ENCODE results near the gene CADM3. TPM values are rescaled to one million over a fixed set of nuclear protein-coding genes. Genes with fewer than 3 reads are reported as not detected.

CADM3 gene
- total RNA-seq, 1 donor, result not detected

DNA sequence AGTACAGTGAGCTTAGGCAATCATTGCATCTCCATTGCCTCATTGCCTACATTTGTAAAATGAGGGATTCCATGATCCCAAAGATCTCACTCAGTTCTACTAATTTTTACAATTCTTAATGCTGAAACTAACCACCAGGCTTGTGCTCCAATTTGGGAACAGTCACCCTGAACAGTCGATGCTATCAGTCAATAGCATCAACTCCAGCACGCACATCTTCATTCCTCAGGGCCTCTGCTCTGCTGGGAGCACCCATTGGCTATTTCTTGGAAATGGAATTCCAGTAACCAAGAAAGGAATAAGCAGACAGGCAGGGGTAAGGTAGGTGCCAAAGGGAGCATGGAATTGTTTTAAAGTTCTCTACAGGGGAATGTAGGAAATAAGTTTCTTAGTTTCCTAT lies 19.0 kb downstream of the CADM3 start:
- TF ChIP-seq, protein P1, sequence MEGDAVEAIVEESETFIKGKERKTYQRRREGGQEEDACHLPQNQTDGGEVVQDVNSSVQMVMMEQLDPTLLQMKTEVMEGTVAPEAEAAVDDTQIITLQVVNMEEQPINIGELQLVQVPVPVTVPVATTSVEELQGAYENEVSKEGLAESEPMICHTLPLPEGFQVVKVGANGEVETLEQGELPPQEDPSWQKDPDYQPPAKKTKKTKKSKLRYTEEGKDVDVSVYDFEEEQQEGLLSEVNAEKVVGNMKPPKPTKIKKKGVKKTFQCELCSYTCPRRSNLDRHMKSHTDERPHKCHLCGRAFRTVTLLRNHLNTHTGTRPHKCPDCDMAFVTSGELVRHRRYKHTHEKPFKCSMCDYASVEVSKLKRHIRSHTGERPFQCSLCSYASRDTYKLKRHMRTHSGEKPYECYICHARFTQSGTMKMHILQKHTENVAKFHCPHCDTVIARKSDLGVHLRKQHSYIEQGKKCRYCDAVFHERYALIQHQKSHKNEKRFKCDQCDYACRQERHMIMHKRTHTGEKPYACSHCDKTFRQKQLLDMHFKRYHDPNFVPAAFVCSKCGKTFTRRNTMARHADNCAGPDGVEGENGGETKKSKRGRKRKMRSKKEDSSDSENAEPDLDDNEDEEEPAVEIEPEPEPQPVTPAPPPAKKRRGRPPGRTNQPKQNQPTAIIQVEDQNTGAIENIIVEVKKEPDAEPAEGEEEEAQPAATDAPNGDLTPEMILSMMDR (IDR thresholded peaks at IDR 0.05; ENCODE audit: insufficient read depth, low read depth, low read length), result no peak
- no peak for DNase-seq (ENCODE audit: low read depth)
- no peak overlapping the region for H3K4me3 ChIP-seq (ENCODE audit: low read depth, low read length)

DNA sequence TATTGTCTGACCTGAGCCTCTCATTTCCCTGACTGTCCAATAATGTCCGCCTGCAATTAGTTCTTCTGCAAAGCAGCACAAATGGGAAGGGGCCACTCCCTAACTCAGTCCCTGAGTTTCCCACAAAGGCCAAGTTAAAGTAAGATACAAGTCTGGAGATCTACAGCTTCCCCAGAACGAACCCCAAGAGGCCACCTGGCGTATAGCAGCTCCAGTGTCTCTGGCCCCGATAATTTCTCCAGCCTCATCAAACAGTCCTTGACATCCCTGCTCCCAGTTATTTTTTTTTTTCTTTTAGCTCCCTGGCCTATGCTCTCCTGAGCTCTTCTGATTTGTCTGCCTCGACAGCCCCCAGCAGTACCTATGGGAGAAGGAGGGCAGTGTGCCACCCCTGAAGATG lies 25.1 kb downstream of the CADM3 start:
- H3K4me3 ChIP-seq (ENCODE audit: low read depth, low read length), result no peak overlapping the region
- TF ChIP-seq, protein P1 (IDR thresholded peaks at IDR 0.05; ENCODE audit: insufficient read depth, low read depth, low read length), result peak; percentile 21
- DNase-seq (ENCODE audit: low read depth), result no peak

DNA sequence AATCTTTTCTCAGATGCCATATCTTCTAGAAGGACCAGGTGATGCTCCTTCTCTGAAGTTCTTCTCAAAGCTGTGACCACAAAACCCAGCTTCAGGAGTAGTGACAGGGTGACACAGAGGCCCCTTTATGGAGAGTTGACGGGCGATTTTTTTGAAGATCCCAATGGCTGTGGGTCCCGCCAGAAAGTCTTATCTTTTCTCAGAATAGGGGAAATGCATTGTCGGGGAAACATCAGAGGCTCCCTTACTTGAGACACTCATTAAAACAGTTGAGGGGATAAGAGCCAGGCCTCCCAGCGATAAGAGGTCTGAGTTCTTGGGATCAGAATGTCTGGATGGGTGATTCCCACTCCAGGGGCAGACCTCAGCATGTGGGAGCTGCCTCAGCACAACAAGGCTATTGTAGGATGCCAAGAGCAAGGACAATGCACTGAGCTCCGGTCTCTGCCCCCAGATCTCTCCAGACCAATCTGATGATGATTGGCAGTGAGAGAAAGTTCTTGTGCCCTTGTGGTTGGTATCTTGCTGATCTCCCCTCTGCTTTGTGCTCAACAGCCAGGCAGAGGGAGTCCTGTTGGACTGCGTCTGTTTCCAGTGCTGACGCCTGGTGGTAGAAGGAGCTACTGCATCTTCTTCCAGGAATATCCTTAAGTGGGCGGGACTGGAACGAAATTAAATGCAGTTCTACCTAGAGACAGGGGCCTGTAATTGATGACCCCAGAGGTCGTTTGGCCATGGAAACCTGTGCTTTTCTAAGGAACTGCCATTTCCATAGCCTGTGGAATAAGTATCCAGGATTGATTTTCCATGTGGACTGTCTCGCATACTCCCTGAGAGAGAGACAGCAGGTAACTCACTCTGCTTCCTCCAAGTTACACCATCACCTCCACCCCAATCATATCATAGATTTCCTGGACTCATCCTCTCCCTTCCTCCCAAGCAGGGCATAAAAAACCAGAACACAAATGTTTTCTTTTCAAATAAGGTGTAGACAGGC lies 26.4 kb downstream of the CADM3 start:
- TF ChIP-seq, protein P1 (IDR thresholded peaks at IDR 0.05; ENCODE audit: insufficient read depth, low read depth, low read length), result peak; percentile 98

DNA sequence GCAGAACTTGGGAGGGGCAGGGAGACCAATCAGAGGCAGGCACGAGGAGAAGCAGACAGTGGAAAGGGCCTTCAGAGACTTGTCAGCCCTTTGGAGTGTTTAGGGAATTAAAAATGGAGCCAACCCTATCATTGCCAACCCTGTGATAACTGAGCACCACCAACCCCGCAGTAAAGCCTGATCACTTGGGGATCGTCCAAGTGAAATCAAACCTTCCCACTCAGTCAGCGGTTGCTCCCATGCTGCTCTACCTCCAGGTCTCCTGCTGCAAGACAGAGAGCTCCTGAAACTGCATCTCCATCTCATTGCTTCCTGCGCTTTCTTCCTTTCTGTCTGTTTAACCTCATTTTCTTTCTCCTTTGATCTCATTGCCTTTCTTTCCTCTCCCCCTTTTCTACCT lies 28.5 kb downstream of the CADM3 start:
- TF ChIP-seq, protein P1 (IDR thresholded peaks at IDR 0.05; ENCODE audit: insufficient read depth, low read depth, low read length), result no peak
- DNase-seq (ENCODE audit: low read depth), result no peak

More for the DNA sequence above, 26.4 kb downstream of the CADM3 start:
- DNase-seq (ENCODE audit: low read depth), result peak; percentile 75
- H3K4me3 ChIP-seq (ENCODE audit: low read depth, low read length), result no peak overlapping the region

DNA sequence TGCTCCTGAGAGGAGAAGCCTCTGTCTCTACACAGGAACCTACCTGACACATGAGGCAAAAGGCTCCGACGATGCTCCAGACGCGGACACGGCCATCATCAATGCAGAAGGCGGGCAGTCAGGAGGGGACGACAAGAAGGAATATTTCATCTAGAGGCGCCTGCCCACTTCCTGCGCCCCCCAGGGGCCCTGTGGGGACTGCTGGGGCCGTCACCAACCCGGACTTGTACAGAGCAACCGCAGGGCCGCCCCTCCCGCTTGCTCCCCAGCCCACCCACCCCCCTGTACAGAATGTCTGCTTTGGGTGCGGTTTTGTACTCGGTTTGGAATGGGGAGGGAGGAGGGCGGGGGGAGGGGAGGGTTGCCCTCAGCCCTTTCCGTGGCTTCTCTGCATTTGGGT lies 29.4 kb downstream of the CADM3 start:
- no peak for DNase-seq (ENCODE audit: low read depth)
- TF ChIP-seq, protein P1 (IDR thresholded peaks at IDR 0.05; ENCODE audit: insufficient read depth, low read depth, low read length), result no peak
- no peak overlapping the region for H3K4me3 ChIP-seq (ENCODE audit: low read depth, low read length)

More for the DNA sequence above, 28.5 kb downstream of the CADM3 start:
- H3K4me3 ChIP-seq (ENCODE audit: low read depth, low read length), result no peak overlapping the region

DNA sequence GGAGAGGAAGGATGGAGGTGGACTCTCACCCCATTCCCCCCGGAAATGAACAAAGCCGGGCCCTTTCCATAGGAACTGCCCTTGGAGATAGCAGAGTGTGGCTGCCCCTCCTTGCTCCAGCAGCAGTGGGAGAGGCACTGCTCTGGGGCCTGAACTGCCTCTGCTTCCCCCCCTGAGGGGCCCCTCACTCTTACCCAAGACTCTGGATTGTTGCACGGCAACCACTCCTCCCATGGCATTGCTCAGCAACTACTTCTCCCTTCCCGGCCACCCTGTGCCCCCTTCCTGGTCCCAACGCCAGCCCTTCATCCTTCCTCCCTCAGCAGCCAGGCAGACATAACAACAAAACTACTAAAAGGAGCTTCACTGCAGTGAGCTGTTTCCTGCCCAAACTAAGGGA lies 30.2 kb downstream of the CADM3 start:
- TF ChIP-seq, protein P1 (IDR thresholded peaks at IDR 0.05; ENCODE audit: insufficient read depth, low read depth, low read length), result no peak

More for the DNA sequence above, 30.2 kb downstream of the CADM3 start:
- no peak overlapping the region for H3K4me3 ChIP-seq (ENCODE audit: low read depth, low read length)
- no peak for DNase-seq (ENCODE audit: low read depth)

Data from fibroblast of villous mesenchyme (primary cell).